LHCN-M2 (cell line): ENCODE measurements around the gene SLC2A13. TPM values are rescaled to one million over a fixed set of nuclear protein-coding genes. Genes with fewer than 3 reads are reported as not detected.

ENCODE experiments used
- DNase-seq: peaks from one replicate; pipeline ENCODE4 v3.0.0-alpha.2; 2012; ENCODE audit warnings: low read depth
- total RNA-seq: library from RNA; depleted of rRNA; stranded (reverse); fragments of >200 nt; gene quantifications from 2 replicates; pipeline ENCODE4 v1.2.3, GENCODE V29; 2014

The SLC2A13 gene
- total RNA-seq, 1 experiment from 2014 or later = 9.9 TPM

GRCh38 chr12:39993268-39993667 lies 112.6 kb downstream of the SLC2A13 start:
- no peak for DNase-seq

DNA sequence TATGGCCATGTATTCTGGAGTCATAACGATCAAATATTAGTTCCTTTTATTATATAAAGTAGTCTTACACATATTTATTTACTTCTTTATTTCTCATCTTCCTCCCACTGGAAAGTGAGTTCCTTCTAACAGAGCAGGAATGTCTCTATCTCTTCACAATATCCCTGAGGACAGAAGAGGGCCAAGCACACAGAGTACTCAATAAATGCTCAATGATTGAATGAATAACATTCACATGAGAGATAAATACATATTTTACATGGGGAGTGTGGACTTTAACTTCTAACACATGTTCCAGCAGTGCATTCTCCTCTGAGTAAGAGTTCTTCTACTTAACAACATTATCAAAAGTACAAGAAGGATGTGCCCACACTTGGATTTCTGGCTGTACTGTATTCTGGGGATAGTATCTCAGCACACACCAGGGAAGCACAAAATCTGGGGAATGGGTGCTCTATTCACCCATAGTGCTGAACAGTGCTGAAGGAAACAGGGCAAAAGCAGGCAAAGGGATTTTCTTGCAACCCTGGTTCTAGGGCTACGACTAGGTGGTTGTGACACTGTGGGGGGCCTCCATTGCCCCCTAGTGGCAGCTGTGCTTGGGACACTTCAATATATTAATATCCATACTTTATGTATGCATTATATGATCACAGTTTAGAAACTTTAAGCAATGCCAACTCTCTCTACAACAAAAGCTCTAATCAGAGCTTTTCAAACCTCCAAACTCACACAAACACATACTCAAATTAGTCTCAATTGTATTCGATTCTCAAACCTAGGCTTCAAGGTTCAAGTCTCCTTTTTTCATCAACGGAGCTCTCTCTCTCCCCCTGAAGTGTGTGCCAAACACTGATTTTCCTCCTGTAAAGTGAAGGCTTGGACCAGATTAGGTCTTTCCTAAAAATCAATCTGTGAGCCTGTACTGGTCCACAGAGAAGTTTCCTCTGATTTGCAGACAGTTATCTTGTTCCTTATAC lies 115.5 kb downstream of the SLC2A13 start:
- peak; percentile 34 for DNase-seq

- no peak for DNase-seq
Observed at GRCh38 chr12:39989501-39989900, 116.4 kb downstream of the SLC2A13 start.

GRCh38 chr12:39988574-39988973 lies 117.3 kb downstream of the SLC2A13 start:
- DNase-seq = no peak

- DNase-seq = no peak
Observed at GRCh38 chr12:39986674-39987073, 119.2 kb downstream of the SLC2A13 start.

DNA sequence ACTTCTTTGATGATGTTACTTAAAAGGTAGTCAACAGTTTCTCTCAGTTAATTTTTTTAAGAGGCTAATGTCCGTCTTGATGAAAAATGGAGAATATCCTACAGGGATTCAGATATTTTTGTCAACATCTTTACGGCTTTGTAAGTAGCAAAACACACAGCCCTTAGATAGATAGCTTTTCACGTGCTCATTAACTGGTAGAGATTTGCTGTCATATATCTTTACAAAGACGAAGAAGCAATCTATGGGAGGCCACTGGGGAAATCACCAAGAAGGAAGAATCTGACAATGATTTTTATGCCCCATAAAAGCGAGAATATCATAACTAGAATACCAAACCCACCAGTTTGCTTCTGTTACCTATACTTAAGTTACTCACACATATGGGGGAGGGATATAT lies 121.2 kb downstream of the SLC2A13 start:
- DNase-seq = no peak

DNA sequence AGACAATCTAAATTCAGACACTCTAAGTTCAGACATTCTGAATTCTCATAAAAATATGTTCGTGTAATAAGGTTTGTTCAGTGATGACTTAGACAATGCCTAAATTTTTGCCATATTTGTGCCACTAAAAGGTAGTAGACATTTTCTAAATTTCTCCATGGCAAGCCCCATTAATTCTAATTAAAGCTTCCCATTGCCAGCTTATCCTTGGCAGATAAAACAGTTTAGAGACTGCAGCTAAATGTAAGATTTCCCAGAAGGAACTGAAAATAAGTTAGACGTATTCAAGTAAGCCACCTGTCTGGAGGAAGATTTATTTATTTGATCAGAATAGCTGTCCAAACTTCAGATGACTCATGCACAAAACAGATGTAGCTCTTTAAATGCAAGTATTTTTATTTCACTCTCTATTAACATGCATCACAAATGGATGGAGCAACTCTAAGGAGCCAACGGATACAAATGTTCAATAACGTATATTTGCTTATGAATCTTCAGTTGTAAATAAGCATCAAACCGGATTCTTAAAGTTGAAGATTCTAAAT lies 130.4 kb downstream of the SLC2A13 start:
- peak; percentile 61 for DNase-seq

DNA sequence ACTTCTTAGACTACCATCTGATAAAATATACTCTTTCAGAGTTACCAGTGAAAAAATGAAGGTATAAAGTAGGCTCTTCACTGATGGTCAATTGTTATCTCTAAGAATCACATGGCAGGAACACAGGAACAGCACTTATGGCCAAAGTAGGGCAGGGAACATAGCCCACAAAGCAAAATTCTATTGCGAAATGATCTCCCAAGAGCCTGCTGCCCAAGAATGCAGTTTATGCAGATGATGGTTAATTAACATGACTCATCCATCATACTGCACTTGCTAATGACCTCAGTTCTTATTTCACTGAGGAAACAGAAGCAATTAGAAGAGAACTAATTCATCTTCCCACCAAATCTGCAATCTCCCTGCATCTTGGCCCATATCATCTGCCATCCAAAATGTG lies 133.8 kb downstream of the SLC2A13 start:
- peak; percentile 6 for DNase-seq

- DNase-seq = no peak
Observed at GRCh38 chr12:39971348-39971747, 134.5 kb downstream of the SLC2A13 start.

DNA sequence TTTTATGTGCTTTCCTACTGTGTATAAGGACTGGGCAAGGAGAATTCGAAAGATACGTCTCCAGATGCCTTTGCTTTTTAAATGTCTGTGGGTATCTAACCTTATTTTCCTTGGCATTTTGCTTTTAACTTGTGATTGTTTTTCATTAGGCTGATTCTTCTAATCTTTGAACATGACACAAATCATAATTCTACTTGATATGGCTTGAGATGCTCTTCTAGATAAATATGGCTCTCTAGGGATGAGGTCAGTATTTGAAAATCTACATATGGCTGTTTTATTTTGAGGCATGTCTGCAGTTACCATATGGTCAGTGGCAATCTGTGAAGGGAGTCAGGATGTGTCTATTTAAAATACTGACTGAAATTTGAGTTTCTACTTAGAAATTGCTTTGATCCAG lies 139.2 kb downstream of the SLC2A13 start:
- DNase-seq = no peak

GRCh38 chr12:39966256-39966655 lies 139.6 kb downstream of the SLC2A13 start:
- no peak for DNase-seq

- no peak for DNase-seq
Observed at GRCh38 chr12:39959467-39959866, 146.4 kb downstream of the SLC2A13 start.

DNA sequence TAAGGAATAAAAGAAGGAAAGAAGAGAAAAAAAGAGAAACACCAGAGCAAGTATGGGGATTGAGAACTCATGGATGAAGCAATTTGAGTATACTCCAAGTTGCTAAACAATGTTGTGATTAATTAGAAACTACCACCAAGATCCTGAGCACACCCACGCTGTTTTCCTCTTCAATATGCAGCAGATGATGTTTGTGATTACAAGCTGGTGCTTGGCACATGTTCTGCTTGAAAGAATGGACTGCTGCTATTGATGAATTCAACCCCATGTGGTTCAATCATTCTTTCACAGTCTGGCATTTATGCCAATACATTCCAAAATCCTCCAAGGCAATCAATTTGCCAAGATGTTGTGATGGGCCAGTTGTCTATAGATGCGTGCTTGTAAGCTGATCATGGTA lies 146.8 kb downstream of the SLC2A13 start:
- no peak for DNase-seq

DNA sequence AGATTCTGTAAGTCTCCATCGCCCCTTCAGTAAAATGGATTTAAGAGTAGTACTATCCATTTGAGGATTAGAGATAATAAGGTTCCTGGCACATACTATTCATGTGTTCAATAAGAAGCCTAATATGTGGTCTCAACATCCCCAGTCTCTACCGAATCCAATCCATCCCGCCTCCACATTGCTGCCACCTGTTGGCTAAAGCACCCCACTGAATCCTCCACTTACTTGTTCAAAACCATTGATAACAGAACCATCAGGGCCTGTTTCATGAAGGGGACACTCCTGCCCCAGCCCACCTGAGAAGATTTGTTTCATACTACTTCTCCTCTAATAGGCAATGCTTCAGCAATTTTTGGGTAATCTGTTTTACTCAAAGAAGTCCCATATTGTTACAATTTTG lies 147.5 kb downstream of the SLC2A13 start:
- no peak for DNase-seq

DNA sequence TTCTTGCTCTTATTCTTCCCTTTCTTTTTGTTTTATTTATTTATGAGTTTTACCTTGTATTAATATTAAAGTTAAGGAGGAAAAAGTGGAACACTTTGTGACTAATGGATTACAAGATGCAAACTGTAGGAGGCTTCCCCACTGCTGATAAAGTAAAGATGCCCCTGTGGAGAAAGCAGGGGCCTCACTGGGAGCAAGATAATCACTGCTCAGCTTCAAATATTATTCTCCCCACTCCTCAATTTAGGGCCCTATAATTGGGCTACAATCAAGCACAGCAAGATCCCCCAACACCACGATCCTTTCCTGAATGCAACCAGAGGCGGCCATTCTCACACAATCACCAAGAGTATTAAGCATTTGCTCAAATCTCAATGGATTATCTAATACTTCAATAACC lies 149.2 kb downstream of the SLC2A13 start:
- no peak for DNase-seq

DNA sequence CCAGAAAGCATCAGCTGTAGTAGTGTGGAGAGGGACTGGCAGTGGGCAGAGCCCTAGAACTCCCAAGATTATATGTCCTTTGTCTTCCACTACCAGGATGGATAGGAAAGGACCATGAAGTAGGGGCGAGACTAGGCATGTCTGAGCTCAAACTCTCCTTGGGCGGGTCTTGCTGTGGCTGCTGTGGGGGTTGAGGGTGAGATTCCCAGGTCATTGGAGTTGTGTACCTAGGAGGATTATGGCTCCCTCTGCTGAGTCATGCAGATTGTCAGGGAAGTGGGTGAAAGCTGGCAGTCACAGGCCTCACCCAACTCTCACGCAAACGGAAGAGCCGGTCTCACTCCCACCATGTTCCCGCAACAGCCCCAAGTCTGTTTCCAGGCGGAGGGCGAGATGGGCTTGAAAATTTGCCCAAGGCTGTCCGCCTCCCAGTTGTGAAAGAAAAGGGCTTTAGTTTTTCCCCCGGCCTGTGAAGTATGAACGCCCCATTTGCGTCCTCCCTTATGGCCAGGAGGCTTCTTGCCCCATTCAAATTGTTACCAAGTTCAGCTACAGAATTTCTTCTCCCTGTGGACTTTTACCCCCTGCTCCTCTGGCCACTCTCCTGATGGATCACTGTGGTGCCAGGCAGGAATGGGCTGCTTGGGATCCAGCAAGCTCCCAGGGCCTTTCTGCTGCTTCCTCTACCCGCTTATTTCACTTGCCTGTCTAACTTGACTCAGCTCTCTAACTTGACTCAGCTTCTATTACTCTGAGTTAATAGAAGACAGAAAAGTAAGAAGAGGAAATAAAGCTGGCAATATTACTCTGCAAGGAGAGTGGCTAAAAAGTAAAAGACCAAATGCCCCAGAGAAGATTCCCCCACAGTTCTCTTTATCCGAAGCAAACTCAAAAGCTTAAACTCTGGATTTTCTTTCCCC lies 159.3 kb downstream of the SLC2A13 start:
- DNase-seq = no peak

- DNase-seq = no peak
Observed at GRCh38 chr12:39937119-39937518, 168.8 kb downstream of the SLC2A13 start.

DNA sequence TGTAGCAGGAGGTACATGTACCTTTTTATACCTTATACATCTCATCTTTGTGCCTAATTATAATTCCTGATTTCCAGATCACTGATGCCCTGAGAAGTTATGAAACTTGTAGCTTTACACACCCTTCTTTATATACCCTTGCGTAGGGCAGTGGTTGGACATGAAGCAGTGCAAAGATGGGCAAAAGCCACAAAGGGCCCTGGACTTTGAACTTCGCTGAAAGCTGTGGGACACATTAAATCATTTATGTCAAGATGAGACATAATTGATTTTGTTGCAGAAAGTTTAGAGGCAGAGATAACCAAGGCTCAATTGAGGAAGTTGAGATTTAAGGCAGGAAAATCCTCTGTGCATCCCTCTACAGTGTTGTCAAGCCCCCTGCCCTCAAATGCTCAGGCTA lies 170.0 kb downstream of the SLC2A13 start:
- no peak for DNase-seq

DNA sequence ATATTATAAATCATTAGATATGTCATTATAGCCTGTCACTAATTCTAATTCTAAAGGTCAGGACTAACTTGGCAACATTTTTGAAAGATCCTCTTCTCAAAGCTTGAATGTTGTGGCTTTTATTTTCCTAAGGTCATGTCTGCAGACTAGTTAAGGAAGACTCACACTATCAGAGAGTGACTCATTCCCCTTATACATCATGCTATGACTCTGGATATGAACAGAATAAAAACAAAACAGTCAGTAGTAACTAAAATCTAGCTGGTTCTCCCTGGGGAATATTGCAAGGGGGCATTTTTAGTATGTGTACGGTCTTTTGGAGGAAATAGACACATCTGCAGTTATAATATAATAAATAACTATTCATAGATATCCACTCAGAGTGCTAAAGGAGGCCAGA lies 170.6 kb downstream of the SLC2A13 start:
- DNase-seq = peak; percentile 61

- no peak for DNase-seq
Observed at GRCh38 chr12:39931857-39932256, 174.0 kb downstream of the SLC2A13 start.

DNA sequence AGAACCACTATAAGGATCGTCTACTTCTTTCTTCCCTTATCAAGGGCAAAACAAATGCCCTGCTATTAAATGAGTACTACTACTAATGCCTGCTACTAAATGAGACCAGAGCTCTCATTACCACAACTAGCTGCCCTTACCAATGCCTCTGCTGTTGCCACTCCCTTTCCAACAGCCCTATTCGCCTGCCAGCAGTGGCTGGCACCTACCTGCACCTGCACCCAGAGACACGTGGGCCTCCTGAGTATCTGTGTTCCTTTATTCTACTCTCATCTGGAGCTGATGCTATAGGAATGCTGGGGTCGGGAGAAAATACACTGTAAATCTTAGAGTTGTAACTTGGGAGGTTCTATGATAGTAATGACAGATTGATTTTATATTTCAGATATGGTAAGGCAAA lies 174.7 kb downstream of the SLC2A13 start:
- DNase-seq = no peak

- DNase-seq = no peak
Observed at GRCh38 chr12:39930101-39930500, 175.8 kb downstream of the SLC2A13 start.
